Lower leg skin (tissue), 3 donors: ENCODE results near the gene GPR137.

ENCODE experiments used
- CTCF ChIP-seq, 3 donors: fragments of 450-650 bp; IDR thresholded peaks; one replicate each; pipeline ENCODE4 v1.5.1; 2016; ENCODE audit warnings: antibody characterized with exemption in 3 of 3, mild to moderate bottlenecking in 3 of 3, moderate library complexity in 2 of 3
- POLR2A ChIP-seq, 2 donors: fragments of 450-650 bp; IDR thresholded peaks; one replicate each; pipeline ENCODE4 v1.6.1; 2016 to 2017; ENCODE audit warnings: antibody characterized with exemption in 2 of 2, mild to moderate bottlenecking in 1 of 2, moderate library complexity in 1 of 2

DNA sequence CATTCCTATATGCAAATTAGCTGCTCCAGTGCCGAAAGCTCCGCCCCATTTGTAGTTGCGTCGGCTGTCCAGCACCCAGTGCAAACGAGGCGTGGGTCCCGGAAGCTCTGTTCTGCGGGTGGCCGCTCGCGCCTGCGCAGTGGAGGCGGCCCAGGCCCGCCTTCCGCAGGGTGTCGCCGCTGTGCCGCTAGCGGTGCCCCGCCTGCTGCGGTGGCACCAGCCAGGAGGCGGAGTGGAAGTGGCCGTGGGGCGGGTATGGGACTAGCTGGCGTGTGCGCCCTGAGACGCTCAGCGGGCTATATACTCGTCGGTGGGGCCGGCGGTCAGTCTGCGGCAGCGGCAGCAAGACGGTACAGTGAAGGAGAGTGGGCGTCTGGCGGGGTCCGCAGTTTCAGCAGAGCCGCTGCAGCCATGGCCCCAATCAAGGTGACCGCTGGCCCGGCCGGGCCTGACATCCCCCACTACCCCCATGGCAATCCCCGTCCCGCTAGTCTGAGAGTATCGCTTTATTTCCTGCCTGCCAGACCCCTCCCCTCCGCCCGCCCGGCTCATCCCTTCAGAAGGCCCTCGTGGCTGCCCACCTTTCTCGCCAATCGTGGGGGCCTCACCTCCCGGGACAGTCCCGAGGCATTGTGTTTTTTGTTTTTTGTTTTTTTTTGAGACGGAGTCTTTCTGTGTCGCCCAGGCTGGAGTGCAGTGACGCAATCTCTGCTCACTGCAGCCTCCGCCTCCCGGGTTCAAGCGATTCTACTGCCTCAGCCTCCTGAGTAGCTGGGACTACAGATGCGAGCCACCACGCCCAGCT, 32.5 kb downstream of the GPR137 start, which contains the start of gene PRDX5:
- TF ChIP-seq CTCF (IDR thresholded peaks at IDR 0.05) (no peak), POLR2A (IDR thresholded peaks at IDR 0.05) (peak in 1 of 2 donors; percentile 48)
